H1 (cell line): ENCODE measurements around the gene HSPBAP1.

Experiments
- CTCF ChIP-seq, 3 experiments: IDR thresholded peaks; 1 replicate in 2 of 3; 2 replicates in 1 of 3; pipeline versions ENCODE4 v1.5.1 to v1.6.1; 2011; ENCODE audit warnings: low read length in 3 of 3, mild to moderate bottlenecking in 3 of 3, inconsistent platforms in 2 of 3, low read depth in 1 of 3, moderate library complexity in 1 of 3; ENCODE audit not compliant: insufficient read depth in 1 of 3; ENCODE audit errors: control extremely low read depth in 1 of 3
- GABPA ChIP-seq: IDR thresholded peaks from 2 replicates; pipeline ENCODE4 v1.6.1; 2011; ENCODE audit warnings: mild to moderate bottlenecking, low read length, moderate library complexity, borderline replicate concordance; ENCODE audit not compliant: insufficient read depth
- KDM1A ChIP-seq: fragments of 200-600, 300-600 bp; sonication (generic); IDR thresholded peaks from 2 replicates; pipeline ENCODE4 v1.7.1; 2016; ENCODE audit warnings: mild to moderate bottlenecking, low read length, borderline replicate concordance
- MAFK ChIP-seq: IDR thresholded peaks from 2 replicates; pipeline ENCODE4 v1.6.1; 2012; ENCODE audit warnings: low read depth, mild to moderate bottlenecking, improper control_type of control experiment, low read length
- RNF2 ChIP-seq: fragments of 200-900, 300-1000 bp; sonication (generic); IDR thresholded peaks from 2 replicates; pipeline ENCODE4 v1.7.1; 2016; ENCODE audit warnings: borderline replicate concordance, low read depth, mild to moderate bottlenecking, antibody characterized with exemption, low read length; ENCODE audit not compliant: poor library complexity, severe bottlenecking; ENCODE audit errors: missing control alignments

- no peak for TF ChIP-seq CTCF (IDR thresholded peaks at IDR 0.05; ENCODE audit: control extremely low read depth in 1 of 3, insufficient read depth in 1 of 3, low read depth in 1 of 3, low read length in 3 of 3)
- no peak for TF ChIP-seq RNF2
- TF ChIP-seq GABPA = no peak
- no peak for TF ChIP-seq KDM1A
- TF ChIP-seq MAFK = no peak
These were observed 23.0 kb downstream of the HSPBAP1 start for GRCh38 chr3:122770521-122771202.
